ENCODE results near the gene RPL22.

RPL22 gene

DNA sequence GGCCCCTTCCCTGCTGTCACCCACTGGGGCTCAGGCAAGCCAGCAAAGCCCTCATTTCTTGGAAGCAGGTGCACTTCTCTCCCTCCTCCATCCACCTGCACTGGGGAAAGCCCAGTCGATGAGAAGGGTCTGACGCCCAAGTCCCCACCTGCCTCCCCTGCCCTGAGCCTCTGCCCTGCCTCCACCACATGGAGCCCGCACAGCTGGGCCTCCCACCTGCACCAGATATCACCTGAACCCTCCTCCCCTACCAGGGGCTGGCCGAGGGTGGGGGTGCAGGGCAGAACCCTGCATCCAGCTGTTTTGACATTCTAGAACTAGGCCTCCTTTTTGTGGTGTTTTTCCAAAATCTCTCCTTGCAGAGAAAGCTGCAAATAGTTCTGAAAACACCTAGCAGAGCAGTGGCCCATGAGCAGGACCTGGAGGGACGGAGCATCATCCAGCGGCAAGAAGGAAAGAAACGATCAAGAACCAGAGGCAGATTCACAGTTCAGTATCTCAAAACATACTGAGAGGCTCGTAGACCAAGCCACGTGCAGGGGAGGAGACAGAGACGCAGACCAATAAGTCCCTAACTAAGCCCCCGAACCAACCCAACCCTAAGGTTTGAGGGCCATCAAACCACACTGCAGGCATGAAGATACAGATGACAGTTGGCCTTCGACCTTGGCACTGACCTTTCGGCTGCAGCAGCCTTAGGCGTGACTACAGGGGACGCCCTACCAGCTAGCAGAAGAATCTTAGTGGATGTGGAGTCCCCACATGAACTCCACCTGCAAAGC lies 36.0 kb downstream of the RPL22 start:
- DNase-seq (ENCODE audit: low read depth) = no peak
- no peak overlapping the region for H3K4me3 ChIP-seq (ENCODE audit: low read depth, low read length)

GRCh38 chr1:6162773-6163172 lies 36.6 kb downstream of the RPL22 start:
- DNase-seq (ENCODE audit: low read depth) = no peak
- no peak overlapping the region for H3K4me3 ChIP-seq (ENCODE audit: low read depth, low read length)

DNA sequence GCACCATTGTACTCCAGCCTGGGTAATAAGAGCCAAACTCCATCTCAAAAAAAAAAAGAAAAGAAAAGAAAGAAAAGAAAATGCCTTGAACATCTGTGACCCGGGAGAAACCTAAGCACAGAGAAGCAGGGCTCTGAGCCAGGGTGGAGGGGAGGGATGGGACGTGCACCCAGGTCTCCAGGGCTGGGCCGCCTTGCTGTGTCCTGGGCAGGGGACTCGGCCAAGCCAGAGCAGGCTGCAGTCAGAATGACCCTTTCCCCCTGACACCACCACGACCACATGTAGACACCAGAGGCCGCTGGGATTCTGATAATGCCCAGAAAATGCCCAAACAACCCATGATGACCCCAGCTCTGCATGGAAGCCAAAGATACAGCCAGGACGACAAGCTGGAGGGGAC lies 37.1 kb downstream of the RPL22 start:
- H3K4me3 ChIP-seq (ENCODE audit: low read depth, low read length) = no peak overlapping the region
- no peak for DNase-seq (ENCODE audit: low read depth)

DNA sequence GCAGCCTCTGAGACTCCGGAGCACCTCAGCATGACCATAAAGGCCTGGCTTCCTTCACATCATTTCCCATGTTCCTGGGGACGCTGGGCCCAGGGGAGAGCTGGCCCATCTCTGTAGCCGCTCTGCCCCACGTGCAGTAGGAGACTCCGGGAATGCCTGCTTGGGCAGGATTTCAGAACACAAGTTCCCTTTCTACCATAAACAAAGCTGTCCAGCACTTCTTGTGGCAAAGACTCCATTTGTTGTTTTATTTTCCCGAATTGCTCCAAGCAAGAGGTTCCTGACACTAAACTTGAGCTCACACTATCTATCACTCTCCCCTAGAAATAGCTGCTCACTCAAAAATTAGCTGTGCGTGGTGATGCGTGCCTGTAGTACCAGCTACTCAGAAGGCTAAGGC lies 41.2 kb downstream of the RPL22 start:
- no peak for DNase-seq (ENCODE audit: low read depth)
- H3K4me3 ChIP-seq (ENCODE audit: low read depth, low read length) = no peak overlapping the region

DNA sequence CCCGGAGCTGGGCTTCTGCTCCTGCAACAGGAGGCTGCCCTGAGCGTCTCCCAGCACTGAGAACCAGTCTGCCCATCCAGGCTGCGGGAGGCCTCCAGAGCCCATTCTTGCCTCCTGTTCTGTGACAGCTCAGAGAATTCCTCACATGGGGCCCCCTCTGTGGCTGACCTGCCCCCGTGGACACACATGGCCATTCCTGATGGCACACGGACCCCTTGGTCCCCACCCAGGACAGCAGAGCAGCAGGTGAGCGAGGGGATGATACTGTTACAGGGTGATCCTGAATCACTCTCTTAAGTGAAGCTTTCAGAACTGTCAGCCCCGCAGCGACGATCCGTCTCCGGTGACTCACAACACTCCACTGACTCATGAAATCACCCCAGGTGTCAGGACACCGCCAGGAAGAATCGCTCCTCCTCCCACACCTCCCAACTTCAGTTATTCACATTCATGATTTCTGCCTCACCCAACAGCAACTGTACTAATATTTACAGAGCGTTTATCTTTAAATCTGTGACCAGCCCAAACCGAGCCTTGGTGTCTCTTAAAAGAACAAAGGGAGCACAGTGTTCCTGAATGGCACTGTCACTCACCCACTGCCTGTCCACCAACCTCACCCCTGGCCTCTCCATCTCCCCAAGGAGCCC lies 41.7 kb downstream of the RPL22 start:
- DNase-seq (ENCODE audit: low read depth) = peak; percentile 9
- no peak overlapping the region for H3K4me3 ChIP-seq (ENCODE audit: low read depth, low read length)

DNA sequence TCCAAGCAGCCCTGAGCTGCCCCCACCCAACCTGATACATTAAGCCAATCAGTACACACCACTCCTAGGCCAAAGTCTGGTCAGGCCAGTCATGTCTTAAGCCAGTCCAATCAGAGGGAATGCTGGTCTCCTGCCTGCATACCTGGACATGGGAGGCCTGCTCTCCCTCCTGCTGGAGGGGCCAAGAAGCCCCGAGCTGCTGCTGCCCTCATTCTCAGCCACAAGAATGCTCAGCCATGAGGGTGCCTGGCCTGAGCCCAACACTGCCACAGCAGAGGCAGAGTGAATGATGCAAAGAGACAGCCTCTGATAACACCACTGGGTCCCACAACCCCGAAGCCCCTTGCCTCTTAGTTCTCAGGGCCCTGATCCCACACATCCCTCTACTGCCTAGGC lies 42.3 kb downstream of the RPL22 start:
- DNase-seq (ENCODE audit: low read depth) = no peak
- H3K4me3 ChIP-seq (ENCODE audit: low read depth, low read length) = no peak overlapping the region

DNA sequence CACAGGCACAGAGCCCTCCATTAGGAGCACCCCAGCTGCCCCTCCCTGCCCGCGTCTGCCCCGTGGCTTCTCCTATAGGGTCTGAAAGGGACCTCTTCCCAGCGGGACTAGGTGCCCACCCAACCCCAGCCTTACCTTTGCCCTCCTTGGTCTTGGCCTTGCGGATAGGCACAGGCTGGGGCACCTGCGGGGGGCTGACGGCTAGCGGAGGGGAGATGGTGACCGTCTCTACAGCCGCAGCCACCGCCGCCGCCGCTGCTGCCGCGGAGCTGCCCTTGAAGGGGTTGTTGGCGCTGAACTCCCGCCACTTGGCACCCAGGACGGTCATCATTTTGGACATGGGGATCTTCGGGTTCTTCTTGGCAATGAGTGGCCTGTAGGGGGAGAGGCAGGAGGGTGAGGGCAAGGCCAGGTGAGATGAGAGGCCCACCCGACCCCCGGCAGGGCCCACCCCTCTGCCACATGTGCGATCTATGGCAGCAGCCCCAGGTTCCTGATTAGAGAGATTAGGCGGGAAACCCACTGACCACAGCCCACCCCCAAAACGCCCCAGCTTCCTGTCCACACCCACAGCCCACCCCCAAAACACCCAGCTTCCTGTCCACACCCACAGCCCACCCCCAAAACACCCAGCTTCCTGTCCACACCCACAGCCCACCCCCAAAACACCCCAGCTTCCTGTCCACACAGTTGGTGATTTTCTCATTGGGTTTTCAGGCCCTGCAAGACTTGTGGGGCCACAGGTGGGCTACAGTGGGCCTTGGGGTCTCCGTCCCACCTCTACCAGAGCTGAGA lies 44.7 kb downstream of the RPL22 start:
- no peak for DNase-seq (ENCODE audit: low read depth)
- H3K4me3 ChIP-seq (ENCODE audit: low read depth, low read length) = no peak overlapping the region

- no peak for DNase-seq (ENCODE audit: low read depth)
- H3K4me3 ChIP-seq (ENCODE audit: low read depth, low read length) = no peak overlapping the region
Observed at GRCh38 chr1:6152882-6153281, 46.5 kb downstream of the RPL22 start.

- no peak for DNase-seq (ENCODE audit: low read depth)
- no peak overlapping the region for H3K4me3 ChIP-seq (ENCODE audit: low read depth, low read length)
Observed at GRCh38 chr1:6152181-6152580, 47.2 kb downstream of the RPL22 start.

GRCh38 chr1:6151291-6151822 lies 48.0 kb downstream of the RPL22 start:
- no peak for DNase-seq (ENCODE audit: low read depth)
- no peak overlapping the region for H3K4me3 ChIP-seq (ENCODE audit: low read depth, low read length)

DNA sequence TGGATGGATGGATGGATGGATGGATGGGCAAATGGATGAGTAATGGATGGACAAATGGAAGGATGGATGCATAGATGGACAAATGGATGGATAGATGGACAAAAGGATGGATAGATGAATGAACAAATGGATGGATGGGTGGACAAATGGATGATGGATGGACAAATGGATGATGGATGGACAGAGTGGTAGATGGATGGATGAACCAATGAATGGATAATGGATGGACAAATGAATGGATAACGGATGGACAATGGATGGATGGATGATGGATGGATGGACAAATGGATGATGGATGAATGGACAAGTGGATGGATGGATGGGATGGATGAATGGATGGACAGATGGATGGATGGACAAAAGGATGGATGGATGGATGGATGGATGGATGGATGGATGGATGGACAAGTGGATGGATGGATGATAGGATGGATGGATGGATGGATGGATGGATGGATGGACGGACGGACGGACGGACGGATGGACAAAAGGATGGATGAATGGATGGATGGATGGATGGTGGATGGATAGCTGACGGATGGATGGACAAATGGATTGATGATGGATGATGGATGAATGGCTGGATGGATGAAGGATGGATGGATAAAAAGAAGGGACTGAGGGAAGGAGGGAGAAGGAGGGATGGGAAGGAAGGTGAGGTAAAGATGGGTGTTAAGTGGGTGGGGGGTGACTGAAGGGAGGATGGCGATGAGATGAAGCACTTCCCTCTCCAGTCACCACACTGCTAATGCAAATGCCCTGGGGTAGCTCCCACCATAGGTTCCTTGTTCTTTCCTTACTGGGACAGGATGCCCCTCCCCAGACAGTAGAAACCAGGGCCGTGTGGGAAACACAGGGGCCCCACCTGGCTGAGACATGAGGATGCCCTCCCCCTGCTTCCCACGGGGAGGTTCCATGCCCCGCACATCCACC lies 49.1 kb downstream of the RPL22 start:
- no peak for DNase-seq (ENCODE audit: low read depth)
- no peak overlapping the region for H3K4me3 ChIP-seq (ENCODE audit: low read depth, low read length)

GRCh38 chr1:6149597-6149996 lies 49.8 kb downstream of the RPL22 start:
- H3K4me3 ChIP-seq (ENCODE audit: low read depth, low read length) = no peak overlapping the region
- no peak for DNase-seq (ENCODE audit: low read depth)

GRCh38 chr1:6148497-6149241 lies 50.7 kb downstream of the RPL22 start:
- H3K4me3 ChIP-seq (ENCODE audit: low read depth, low read length) = no peak overlapping the region
- DNase-seq (ENCODE audit: low read depth) = no peak

DNA sequence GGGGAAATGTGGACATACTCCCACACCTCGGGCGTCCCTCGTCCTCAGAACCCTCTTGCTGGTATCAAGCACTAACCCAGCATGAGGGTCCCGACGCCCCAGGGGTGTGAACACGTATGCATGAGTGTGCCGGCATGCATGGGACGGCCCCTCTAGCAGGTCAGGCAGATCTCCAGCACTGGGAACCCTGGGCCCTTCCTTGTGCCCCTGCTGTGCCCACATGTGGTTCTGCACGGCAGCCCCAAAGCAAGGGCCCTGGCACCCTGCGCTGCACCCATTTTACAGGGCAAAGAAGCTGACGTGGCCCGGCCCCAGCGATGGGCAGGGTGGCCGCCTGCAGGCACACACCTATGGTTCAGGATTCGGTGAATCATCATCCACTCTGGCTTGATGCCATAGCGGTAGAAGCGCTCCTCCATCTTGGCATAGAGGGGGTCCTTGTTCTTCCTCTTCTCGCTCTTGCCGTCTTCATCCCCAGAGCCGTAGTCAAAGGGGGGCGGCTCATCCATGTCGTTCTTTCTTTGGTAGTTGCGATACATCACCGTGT lies 53.5 kb downstream of the RPL22 start:
- H3K4me3 ChIP-seq (ENCODE audit: low read depth, low read length) = no peak overlapping the region
- DNase-seq (ENCODE audit: low read depth) = no peak

DNA sequence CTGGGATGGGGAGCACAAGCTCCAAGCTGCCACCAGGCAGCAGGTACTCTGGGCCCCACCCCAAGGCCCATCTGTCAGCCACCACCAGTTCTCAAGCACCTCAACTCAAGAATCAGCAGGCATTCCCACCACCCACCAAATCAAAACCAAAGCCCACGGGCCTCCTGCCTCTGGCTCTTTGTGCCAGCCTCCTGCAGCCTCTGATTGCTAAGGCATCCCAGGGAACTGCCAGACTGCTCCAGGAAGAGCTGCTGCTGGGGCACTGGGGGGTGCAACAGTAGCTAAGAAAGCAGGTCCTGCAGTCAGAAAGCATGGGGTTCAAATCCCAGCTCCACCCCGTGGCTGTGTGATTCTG lies 54.0 kb downstream of the RPL22 start:
- no peak overlapping the region for H3K4me3 ChIP-seq (ENCODE audit: low read depth, low read length)
- DNase-seq (ENCODE audit: low read depth) = no peak

DNA sequence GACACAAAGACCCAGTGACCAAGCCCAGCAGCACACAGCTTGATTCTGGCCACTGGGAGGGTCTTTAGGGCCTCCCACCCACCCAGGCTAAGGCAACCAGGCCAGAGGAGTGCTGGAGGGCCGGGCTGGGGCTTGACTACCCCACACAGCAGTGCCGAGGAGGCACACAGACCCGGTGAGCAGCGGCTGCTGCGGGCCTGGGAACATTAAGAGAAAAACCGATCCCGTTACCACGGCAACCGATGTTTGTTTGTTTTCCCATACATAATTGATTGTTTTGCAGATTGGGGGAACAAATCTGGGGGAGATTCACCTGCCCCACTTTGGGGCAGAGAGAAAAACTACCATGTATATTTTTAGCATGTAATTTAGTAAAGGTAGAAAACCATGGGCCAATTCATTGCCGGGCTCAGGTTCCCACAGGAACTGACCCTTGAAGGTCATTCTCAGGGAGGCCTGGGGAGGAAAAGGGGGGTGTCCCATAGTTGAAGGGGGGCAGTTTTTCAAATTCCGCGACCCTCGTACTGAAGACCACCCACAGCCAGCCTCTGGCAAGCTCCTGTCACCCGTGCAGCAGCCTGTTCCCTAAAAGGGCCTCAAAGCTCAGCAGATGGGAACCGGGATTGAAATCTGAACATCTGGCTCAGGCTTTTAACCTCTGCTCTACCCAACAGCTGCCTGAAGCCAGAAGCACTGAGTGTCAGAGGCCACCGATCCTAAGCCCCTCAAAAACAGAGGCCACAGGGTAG lies 54.6 kb downstream of the RPL22 start:
- no peak overlapping the region for H3K4me3 ChIP-seq (ENCODE audit: low read depth, low read length)
- no peak for DNase-seq (ENCODE audit: low read depth)

DNA sequence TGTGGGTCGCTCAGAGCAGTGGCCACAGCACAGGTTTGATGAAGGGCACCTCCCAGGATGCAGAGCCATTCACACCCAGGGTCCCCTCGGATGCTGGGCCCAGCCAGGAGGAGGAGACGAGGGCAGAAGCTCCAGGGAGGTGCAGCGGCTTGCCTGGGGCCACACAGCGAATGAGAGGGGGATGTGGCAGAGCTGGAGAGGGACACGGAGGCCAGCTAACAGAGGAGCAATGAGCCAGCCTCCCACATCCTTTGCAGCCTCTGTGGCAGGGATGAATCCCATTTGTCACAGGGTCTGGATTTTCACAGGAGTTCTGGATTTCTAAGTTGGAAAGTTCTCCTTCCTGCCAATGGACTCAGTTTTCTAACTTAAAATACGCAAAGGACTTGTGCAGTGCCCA lies 55.2 kb downstream of the RPL22 start:
- DNase-seq (ENCODE audit: low read depth) = no peak

DNA sequence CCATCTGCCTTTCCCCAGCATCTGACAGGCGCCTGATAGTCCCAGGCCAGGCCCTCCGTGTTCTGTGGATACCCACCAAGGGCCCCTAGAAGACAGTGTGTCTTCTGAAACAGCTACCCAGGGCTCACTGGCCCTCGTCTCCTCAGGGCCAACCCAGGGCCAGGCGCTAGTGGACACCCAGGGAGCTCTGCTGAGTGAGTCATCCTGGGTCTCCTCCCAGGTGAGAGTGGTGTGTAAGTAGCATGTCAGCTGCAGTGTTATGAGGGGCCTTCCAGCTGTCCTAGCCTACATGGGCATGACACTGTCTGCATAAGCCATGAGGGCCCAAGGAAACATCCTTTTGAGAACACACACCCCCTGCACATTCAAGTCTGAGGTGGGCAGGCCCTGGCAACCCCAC lies 56.0 kb downstream of the RPL22 start:
- no peak for DNase-seq (ENCODE audit: low read depth)
- no peak overlapping the region for H3K4me3 ChIP-seq (ENCODE audit: low read depth, low read length)

More for the DNA sequence above, 55.2 kb downstream of the RPL22 start:
- H3K4me3 ChIP-seq (ENCODE audit: low read depth, low read length) = no peak overlapping the region
